Myometrial cell (primary cell): Measurements from ENCODE around the gene SCNN1B. TPM values are rescaled to one million over a fixed set of nuclear protein-coding genes. Genes with fewer than 3 reads are reported as not detected.

Experiments
- total RNA-seq: library from RNA; depleted of rRNA; stranded (reverse); fragments of >200 nt; gene quantifications from 2 replicates; pipeline ENCODE4 v1.2.3, GENCODE V29; 2015

The SCNN1B gene, protein sequence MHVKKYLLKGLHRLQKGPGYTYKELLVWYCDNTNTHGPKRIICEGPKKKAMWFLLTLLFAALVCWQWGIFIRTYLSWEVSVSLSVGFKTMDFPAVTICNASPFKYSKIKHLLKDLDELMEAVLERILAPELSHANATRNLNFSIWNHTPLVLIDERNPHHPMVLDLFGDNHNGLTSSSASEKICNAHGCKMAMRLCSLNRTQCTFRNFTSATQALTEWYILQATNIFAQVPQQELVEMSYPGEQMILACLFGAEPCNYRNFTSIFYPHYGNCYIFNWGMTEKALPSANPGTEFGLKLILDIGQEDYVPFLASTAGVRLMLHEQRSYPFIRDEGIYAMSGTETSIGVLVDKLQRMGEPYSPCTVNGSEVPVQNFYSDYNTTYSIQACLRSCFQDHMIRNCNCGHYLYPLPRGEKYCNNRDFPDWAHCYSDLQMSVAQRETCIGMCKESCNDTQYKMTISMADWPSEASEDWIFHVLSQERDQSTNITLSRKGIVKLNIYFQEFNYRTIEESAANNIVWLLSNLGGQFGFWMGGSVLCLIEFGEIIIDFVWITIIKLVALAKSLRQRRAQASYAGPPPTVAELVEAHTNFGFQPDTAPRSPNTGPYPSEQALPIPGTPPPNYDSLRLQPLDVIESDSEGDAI
- not detected in 2 replicates for total RNA-seq

DNA sequence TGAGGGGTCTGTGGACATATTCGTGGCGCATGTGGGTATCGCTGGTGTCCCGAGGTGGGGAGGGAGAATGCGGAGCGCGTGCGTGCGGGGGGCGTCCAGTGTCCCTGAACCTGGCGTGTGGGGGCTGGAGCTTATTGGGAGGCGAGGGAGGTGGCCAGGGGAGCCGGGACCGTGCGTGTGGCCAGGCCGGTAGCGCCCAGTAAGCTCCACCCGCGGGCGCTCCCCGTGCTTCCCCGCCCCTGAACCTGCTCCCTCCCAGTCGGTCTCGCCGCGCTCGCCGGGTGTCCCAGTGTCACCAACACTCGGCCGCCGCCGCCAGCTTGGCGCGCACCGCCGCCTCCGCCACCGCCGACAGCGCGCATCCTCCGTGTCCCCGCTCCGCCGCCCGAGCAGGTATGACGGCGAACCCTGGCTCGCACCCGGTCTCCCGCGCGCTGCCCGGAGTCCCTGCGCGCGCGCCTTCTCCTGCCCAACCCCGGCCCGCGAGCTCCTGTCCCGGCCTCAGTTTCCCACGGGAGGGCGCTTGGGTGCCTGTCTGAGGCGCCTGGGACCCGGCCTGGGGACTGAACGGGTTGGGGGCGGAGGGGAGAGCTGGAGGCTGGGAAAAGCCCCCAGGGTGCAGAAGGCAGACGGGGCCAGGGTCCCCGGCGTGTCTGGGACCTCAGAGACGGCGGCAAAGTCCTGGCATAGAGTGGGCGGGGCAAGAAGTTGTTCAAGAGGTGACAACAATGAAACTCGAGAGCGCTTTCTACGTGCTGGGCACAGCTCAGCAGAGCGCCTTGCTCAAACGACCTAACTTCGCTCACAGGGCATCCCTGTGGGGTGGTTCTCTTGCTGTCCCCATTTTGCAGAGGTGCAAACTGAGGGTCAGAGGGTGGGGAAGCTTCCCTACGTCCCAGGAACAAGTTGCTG, at the start of gene SCNN1B:
SCNN1B (plus strand) TSS at position 258 of the 912 bp plus-strand sequence. CDS start 46,298 bp downstream, outside the sequence.

Other genes with a start within 250 kb of the SCNN1B start
- 6.7 and 7.8 TPM in 2 replicates for gene USP31, start 152.8 kb upstream of the SCNN1B start, total RNA-seq
- gene SCNN1G, start 119.6 kb upstream of the SCNN1B start, total RNA-seq = under 0.01 TPM in 1 of 2 replicates, not detected in the other
- 15.2 and 29.7 TPM in 2 replicates for gene COG7, start 150.9 kb downstream of the SCNN1B start, total RNA-seq
- gene GGA2, start 208.2 kb downstream of the SCNN1B start, total RNA-seq = 11.8 and 12.9 TPM in 2 replicates